DMS 273 (cell line): ENCODE measurements around the gene SECISBP2.
A peak's percentile ranks its signal among the peaks of the same experiment; 100 is the strongest.
"Not testable (repeated sequence)": the region's sequence is repeated elsewhere in the genome, so short reads cannot be mapped to it uniquely, and the experiment has no call there.

Source experiments
- DNase-seq: peaks from one replicate; lab custom pipeline; 2025; ENCODE audit not compliant: unreplicated experiment; lab: John Stamatoyannopoulos, UW

Gene SECISBP2

GRCh38 chr9:89309166-89309565, 9.1 kb upstream of the SECISBP2 start:
- no peak for DNase-seq

- DNase-seq = peak; percentile 20
These were observed 8.5 kb upstream of the SECISBP2 start for GRCh38 chr9:89309608-89310474.

- peak; percentile 100 for DNase-seq
These were observed 7.6 kb upstream of the SECISBP2 start, which contains the start of gene CKS2 for GRCh38 chr9:89310475-89311345. CKS2 (plus strand) TSS chr9:89311195; CDS start chr9:89311293, 98 bp downstream.

DNA sequence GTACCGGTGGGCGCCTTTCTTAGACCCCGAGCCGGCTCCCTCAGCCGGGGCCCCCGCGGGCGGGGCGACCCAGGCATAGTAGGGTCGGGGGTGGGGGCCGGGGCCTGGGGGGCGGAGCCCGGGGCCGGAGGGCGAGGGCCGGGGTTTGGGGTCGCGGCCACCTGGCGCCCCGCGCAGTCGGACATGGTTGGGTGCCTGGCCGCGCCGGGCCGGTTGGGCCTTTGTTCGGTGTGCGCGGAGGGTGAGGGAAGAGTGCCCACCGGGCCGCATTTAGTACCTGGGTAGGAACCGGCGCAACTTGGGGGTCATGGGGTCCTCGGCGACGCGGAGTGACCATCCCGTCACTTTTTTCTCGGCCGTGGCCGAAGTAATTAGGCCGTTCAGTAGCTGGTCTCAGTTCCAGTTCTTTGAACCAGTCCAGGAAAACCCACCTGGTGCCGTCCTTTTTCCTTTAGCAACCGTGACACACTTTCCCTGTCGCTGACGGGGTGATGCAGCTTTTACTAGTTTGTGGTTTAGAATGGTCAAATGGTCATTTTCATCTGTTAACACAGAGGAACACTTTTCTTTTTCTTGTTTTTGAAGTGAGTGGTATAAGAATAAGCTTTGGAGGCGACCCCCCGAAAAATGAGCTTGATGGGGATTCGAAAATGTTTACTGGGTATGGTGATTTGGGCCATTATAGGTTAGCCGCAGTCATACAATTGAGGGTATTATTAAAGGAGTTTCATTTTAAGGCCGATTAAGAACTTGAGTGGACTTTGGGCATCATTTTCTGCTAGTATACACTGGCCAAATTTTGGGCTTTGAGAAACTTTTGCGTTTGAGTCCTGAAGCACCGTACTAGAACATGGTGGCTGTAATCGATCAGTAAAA, 6.7 kb upstream of the SECISBP2 start:
- DNase-seq = peak; percentile 54

GRCh38 chr9:89312222-89312571, 6.1 kb upstream of the SECISBP2 start:
- DNase-seq = peak; percentile 61

- DNase-seq = peak; percentile 68
These were observed 4.5 kb upstream of the SECISBP2 start for GRCh38 chr9:89313842-89314241.

DNA sequence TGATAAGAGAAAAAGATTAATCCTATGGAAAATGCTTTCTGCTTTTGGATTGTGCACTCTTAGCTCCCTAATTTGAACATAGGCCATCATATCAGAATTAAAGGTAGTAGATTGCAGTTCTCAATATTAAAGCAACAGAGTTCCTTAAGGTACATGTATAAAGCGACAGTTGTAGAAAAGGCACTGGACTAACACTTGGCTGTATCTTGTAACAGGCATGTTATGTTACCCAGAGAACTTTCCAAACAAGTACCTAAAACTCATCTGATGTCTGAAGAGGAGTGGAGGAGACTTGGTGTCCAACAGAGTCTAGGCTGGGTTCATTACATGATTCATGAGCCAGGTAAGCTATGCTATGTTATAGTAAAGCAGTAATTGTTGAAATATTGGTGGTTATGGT, 3.3 kb upstream of the SECISBP2 start:
- no peak for DNase-seq

DNA sequence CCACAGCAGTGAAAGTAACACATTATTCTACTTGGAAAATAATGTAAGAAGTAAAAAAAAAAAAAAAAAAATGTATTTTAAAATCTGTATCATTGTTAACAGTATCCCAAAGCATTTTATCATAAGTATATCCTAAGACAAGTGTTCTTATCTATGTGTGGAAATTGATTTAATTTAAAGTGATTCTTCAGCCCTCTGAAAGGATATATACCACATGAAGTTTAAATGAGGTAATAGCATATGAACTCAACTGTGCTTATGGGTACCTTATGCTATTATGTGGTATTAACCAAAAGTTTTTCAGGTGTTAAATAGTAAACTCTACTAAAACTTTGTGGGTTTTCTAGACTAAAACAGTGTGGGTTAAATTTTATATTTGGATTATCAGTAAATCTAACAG, 2.8 kb upstream of the SECISBP2 start:
- DNase-seq = no peak

GRCh38 chr9:89317282-89317681, 1.0 kb upstream of the SECISBP2 start:
- DNase-seq = peak; percentile 52

DNA sequence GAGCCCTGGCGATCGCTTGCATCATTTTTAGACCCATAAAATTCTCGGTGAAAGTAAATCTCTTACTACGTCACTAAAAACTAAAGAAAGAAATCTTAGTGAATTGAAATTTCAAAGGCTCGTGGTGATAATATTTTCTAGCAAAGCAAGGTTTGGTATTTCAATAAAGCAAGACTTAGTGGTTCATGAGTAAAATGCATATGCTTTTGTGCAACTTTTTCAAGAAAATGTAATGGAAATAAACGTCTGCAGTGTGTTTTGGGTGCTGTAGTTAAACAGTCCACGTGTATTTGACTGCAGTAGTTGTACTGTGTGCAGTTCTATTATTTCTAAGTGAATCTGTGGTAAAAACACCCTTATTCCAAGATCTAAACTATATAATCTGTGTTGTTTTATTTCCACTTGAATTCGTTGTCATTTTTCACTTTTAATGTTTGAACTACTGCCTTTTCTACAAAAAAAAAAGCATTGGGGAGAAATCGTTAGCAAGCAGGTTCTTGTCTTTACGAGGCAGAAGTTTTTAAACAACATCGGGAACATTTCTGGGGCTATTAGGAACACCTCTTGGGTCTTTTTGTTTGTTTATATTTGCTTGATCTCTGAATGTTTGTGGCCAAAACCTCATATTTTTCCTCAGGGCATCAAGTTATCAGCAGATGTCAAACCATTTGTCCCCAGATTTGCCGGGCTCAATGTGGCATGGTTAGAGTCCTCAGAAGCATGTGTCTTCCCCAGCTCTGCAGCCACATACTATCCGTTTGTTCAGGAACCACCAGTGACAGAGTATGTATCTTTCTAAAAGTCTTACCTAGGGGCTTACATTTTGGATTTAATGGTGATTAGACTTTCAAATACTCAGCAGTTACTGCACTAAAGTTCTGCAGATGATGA, 960 bp downstream of the SECISBP2 start:
- peak; percentile 47 for DNase-seq

DNA sequence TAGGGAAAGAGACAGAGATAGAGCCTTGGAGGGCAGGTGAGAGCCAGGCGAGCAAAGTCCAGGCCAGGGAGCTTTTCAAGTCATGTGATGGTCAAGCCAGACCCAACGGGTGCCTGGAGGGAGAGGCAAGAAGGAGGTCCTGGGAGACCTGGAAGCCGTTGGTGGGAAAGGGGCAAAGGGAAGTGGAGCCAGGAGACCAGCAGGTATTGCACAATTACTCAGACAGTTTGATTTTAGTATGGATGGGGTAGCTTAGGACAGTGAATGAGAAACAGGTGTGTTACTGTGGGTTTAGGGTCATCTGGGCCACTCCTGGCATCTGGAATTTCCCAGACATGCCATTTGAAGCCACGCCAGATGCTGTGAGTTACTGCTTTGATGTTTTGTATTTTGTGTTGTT, 5.1 kb downstream of the SECISBP2 start:
- DNase-seq = no peak

DNA sequence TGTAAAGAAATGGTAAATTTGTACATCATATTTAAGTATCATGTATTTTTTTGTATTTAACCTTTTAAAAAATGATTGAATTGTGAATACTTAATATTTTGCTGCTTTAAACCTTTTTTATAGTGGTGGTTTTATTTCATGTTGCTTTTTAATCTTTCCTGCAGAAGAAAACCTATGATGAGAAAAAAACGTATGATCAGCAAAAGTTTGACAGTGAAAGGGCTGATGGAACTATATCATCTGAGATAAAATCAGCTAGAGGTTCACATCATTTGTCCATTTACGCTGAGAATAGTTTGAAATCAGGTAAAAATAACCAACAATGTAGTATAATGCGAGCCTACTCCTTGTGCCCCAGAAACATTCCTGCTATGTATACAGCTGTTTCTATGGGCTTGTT, 7.4 kb downstream of the SECISBP2 start:
- DNase-seq = no peak

DNA sequence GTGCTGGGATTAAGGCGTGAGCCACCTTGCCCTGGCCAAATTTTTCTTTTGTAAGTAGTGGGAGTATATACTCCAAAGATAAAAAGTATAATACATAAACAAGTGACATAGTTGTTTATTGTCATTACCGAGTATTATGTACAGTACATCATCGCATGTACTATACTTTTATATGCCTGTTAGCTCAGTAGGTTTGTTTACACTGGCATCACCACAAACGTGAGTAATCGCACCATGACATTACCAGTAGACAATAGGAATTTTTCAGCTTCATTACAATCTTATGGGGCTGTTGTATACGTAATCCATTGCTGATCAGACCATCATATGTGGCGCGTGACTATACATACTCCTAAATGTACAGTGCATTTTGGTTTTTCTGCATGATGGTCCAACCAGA, 9.8 kb downstream of the SECISBP2 start:
- no peak for DNase-seq

DNA sequence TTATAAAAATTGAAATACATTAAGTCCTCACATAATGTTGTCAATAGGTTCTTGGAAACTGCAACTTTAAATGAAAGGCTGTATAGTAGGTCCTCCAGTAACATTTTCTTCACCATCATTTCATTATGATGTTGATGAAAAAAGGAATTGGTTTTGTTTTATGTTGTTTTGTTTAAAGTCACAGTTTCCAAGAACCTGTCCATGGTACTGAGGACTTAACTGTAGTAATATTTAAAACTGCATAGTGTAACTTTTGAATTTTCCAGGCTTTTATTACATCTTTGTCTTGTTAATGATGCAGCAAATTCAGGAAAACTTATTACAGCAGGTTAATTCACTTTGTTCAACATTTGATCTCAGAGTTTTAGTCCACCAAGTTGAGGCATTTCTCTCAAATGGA, 11.6 kb downstream of the SECISBP2 start:
- no peak for DNase-seq

DNA sequence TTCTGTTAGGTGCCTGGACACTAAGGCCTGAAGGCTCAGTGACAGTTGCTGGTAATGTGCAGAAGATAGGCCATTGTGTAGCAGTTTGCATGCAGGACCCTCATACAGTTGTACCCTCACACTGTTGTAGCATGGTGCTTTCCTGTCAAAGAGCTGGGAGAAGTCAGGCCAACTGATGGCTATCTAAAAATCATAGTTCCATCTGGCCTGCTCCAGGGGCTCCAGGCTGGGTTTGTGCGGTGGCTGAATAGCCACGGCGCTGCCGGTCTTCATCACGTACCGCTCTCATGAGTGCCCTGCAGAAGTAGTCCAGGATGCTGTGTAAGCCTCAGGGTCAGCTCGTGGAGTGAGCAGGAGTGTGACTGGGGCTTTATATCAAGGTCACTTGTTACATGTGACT, 12.2 kb downstream of the SECISBP2 start:
- no peak for DNase-seq

GRCh38 chr9:89339807-89340206, 21.5 kb downstream of the SECISBP2 start:
- no peak for DNase-seq

GRCh38 chr9:89340332-89340731, 22.0 kb downstream of the SECISBP2 start:
- no peak for DNase-seq

DNA sequence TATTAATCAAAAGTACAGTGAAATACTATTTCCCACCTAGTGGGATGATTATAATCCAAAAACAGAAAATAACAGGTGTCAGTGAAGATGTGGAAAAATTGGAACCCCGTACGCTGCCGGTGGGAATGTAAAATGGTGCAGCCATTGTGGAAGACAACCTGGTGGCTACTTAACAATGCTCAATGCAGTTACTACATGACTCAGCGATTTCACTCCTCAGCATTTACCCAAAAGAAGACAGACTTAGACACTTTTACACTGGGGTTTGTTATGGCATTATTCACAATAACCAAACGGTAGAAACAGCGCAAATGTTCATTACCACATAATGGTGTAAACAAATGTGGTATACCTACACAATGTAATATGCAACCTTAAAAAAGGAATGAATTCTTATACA, 23.9 kb downstream of the SECISBP2 start:
- no peak for DNase-seq

- DNase-seq = no peak
These were observed 24.6 kb downstream of the SECISBP2 start for GRCh38 chr9:89342948-89343347.

DNA sequence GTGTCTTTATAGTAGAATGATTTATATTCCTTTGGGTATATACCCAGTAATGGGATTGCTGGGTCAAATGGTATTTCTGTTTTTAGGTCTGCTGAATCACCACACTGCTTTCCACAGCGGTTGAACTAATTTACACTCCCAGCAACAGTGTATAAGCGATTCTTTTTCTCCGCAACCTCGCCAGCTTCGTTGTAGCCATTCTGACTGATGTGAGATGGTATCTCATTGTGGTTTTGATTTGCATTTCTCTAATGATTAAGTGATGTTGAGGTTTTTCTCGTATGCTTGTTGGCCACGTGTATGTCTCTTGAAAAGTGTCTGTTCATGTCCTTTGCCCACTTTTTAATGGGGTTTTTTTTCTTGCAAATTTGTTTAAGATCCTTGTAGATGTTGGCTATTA, 25.5 kb downstream of the SECISBP2 start:
- not testable (repeated sequence) for DNase-seq
